GF-D8 (cell line): ENCODE measurements around the gene PPFIA3.
A peak's percentile ranks its signal among the peaks of the same experiment; 100 is the strongest.
"Not testable (repeated sequence)": the region's sequence is repeated elsewhere in the genome, so short reads cannot be mapped to it uniquely, and the experiment has no call there.

Source experiments
- DNase-seq: peaks from one replicate; lab custom pipeline; 2025; lab: John Stamatoyannopoulos, UW

Gene PPFIA3

GRCh38 chr19:49150106-49150943, 31.0 kb downstream of the PPFIA3 start:
- DNase-seq = peak; percentile 75

- DNase-seq = no peak
Measured at GRCh38 chr19:49150944-49151243, 31.6 kb downstream of the PPFIA3 start.

DNA sequence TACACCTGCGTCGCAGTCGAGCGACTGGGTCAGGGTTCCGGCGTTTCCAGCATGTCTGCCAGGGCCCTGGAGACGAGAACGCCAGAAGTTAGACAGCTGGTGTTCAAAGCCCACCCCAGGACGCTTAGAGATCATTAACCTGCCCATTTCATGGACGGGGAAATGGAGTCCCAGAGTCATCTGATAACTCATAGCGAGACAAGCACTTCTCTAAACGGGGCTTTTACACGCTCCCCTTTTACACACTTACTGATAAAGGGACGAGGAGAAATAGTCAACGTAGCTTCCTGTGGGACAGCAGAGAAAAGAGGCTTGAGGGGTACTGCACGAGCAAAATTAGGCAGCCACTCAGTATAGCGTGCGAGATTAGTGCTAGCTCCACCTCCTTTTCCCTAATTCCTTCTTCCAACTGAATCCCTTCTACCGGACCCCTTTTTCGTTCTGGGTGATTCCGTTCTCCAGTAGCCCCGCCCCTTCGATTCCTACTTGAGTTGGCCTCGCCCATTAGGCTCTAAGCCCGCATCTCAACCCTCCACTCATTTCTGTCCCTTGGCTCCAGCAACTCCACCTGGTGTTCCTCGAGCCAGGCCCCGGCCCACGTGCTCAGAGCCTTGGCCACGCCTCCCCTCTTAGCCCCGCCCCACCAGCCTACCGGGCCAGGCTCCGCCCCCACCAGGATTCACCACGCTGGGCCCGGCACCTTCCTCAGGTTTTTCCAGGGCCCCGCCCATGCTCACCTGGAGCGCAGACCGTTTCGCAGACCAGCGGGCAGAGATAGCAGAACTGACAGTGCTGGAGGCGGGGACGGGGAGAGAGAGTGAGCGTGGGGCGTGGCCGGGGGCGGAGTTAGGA, 32.1 kb downstream of the PPFIA3 start:
- DNase-seq = peak; percentile 63

- DNase-seq = no peak
Measured at GRCh38 chr19:49152119-49152550, 32.8 kb downstream of the PPFIA3 start.

DNA sequence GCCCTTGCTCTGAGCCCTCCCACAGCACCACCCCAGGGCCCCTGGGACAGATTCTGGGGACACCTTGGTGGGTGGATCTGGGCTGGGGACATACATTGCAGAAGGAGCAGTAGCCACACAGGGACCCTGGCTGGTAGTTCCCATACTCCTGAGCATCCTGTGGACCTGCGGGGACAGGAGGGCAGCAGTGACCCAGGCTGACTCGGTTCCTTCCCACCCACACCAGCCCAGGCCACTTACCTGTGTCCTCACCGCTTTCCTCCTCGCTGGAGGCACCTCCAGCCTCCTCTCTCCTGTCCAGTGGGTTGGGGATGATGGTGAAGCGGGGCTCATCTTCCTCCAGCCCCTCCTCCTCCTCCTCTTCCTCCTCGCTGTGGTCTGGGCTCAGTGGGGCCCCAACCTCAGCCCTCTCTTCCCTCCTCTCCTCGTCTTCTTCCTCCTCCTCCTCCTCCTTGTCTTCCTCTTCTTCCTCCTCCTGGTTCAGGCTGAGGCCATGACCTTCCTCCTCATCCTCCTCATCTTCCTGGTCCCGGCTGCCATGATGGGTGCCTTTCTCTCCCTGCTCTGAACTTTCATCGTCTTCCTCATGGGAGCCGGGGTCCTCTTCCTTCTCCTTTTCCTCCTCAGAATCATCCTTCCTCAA, 33.9 kb downstream of the PPFIA3 start:
- DNase-seq = no peak

GRCh38 chr19:49154279-49154678, 34.9 kb downstream of the PPFIA3 start:
- no peak for DNase-seq

DNA sequence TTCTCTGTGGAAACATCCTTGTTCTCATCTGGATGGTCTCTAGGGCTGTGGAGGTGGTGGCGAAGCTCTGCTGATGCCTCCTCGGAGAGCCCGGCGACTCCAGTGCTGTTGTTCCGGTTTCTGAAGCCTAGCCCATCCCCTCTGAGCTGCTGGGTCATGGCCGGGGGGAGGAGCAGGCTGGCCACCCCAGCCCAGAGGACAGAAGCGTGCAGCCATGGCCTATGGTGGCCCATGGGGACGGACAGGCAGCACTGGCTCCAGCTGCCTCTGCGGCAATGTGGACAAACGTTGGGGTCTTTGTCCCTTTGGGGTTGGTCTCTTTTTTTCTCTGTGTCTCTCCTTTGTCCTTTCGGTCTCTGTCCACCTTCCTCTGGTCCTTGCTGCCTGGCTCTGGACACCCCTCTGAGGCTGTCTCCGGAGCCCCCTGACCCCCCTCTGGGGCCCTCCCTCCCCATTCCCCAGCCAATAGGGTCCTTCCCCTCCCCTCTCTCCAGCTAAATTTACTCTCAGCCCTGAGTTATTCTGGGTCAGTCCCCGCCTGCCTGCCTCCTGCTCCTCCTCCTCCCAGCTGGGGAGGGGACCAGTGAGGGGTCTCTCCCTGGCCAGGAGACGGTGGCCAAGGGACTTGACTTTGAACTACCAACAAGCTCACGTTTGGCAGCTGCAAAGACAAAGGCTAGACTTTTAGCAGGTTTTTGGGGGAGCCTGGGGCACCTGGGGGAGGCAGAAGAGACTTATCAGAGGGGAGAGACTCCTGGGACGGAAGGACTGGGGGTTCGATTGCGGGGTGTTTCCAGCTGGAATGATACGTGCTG, 35.9 kb downstream of the PPFIA3 start, which contains the start of gene HRC:
Gene HRC (minus strand): TSS at position 392 of the 815 bp plus-strand sequence. CDS start 159 bp downstream, at position 233.
- no peak for DNase-seq

DNA sequence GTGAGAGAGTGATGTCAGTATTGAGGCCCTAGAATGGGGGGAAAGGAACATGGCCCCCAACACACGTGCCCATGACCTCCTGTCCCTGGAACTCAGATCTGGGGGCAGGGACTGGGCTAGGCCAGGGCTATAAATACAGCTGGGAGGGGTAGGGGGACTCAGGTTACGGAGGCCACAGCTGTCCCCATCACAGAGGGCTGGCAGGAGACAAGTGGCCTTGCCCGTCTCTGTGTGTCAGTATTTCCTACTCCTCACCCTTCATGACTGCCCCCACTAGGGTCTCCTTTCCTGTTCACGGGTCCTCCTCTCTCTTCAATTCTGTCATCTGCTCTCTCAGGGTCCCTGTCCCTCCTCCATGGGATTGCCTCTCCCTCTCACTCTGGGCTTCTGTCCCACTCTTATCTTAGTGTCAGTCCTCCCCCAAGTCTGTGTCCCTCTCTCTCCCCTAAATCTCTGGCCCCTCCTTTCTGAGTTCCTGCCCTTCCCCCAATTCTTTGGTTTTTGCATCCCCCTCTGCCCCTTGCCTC, 36.5 kb downstream of the PPFIA3 start:
- no peak for DNase-seq

GRCh38 chr19:49157445-49158224, 38.3 kb downstream of the PPFIA3 start, which contains the start of gene TRPM4:
Gene TRPM4, plus strand, starts transcription at chr19:49157792. Its CDS starts 75 bp downstream, at chr19:49157867.
- no peak for DNase-seq

GRCh38 chr19:49160450-49161189, 41.3 kb downstream of the PPFIA3 start:
- no peak for DNase-seq

DNA sequence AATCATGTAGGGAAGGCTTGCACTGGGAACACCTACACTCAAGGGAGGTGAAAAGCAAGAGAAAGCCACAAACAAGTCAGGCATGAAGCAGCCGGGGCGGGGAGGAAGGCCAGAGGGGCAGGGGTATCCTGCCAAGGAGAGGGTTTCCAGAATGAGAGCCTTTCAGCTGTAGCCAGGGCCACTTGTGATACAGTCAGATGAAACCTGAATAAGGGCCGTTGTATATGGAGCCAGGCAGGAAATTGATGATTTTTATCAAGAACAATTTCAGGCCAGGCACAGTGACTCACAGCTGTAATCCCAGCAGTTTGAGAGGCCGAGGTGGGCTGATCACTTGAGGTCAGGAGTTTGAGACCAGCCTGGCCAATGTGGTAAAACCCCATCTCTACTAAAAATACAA, 42.6 kb downstream of the PPFIA3 start:
- no peak for DNase-seq

- no peak for DNase-seq
Measured at GRCh38 chr19:49165111-49165750, 45.9 kb downstream of the PPFIA3 start.

GRCh38 chr19:49165865-49166301, 46.5 kb downstream of the PPFIA3 start:
- DNase-seq = no peak

- no peak for DNase-seq
Measured at GRCh38 chr19:49167857-49168409, 48.6 kb downstream of the PPFIA3 start.

GRCh38 chr19:49168421-49168820, 49.1 kb downstream of the PPFIA3 start:
- no peak for DNase-seq

- DNase-seq = no peak
Measured at GRCh38 chr19:49173198-49173597, 53.9 kb downstream of the PPFIA3 start.

- no peak for DNase-seq
Measured at GRCh38 chr19:49180659-49181058, 61.3 kb downstream of the PPFIA3 start.

DNA sequence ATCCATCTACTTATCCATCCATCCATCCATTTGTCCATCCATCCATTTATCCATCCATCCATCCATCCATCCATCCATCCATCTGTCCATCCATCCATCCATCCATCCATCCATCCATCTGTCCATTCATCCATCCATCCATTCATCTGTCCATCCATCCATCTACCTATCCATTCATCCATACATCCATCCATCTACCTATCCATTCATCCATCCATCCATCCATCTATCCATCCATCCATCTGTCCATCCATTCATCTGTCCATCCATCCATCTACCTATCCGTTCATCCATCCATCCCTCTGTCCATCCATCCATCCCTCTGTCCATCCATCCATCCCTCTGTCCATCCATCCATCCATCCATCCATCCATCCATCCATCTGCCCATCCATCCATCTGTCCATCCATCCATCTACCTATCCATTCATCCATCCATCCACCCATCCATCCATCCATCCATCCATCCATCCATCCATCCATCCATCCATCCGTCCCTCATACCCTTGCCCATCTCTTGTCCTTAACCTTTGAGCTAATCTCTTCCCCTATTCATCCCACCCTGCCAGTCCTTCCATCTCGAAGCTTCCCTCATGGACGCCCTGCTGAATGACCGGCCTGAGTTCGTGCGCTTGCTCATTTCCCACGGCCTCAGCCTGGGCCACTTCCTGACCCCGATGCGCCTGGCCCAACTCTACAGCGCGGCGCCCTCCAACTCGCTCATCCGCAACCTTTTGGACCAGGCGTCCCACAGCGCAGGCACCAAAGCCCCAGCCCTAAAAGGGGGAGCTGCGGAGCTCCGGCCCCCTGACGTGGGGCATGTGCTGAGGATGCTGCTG, 62.9 kb downstream of the PPFIA3 start:
- DNase-seq = not testable (repeated sequence)
